ENCODE results near the gene NTM. TPM values are rescaled to one million over a fixed set of nuclear protein-coding genes. Genes with fewer than 3 reads are reported as not detected.
"Not testable (repeated sequence)": the region's sequence is repeated elsewhere in the genome, so short reads cannot be mapped to it uniquely, and the experiment has no call there.

The NTM gene
- total and polyA plus RNA-seq, 2 donors (not counting 3 experiments of a cell fraction or from before 2014, with no cell fraction given), result 1.00 to 1.1 TPM

DNA sequence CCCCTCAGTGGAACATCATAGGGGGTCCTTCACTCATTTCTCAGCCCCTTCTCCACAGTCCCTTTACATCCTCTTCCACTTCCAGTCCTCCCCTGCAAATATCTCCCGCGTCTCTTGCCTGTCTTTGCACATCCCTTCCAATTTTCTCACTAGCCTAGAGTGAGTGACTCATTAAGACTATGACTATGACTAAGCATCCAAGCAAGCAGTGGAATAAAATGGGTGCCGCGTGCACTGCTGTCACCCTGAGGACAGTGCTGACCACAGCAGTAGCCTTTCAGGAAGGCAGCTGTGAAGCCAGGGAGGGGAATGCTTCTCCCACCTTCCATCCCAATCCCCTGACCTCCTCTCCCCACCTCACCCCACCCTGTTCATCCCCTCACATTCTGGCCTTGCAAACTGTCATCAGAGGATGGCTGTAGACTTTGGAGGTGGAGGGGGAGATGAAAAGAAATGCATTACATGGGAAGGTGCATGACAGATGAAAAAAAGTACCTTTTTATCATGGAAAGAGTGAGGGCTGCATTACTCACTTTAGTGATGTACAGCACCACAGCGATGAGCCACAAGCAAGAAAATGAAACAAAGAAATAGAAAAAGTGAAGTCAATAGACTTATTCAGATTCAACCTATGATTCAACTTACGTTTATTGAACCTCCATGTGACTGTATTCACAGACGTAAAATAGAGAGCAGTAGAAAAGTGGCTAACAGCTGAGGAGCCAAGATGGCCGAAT, 948.2 kb downstream of the NTM start:
- Histone ChIP-seq H3K79me2 (ENCODE audit: control insufficient read depth, insufficient read depth, low read length) (no peaks in the 10 kb centered on the region), H3K9ac (replicated peaks; ENCODE audit: extremely low read depth, insufficient read depth, low read length) (no peak overlapping the region), H3K27me3 (ENCODE audit: control insufficient read depth in 2 of 2, insufficient read depth in 2 of 2, low read length in 2 of 2) (no peaks in the 10 kb centered on the region), H3K9me1 (replicated peaks; ENCODE audit: control insufficient read depth, extremely low read depth, insufficient read depth, low read length) (no peaks in the 10 kb centered on the region), H3K36me3 (ENCODE audit: control insufficient read depth in 2 of 2, extremely low read depth in 1 of 2, insufficient read depth in 2 of 2, low read length in 2 of 2) (no peaks in the 10 kb centered on the region), H3K4me3 (replicated peaks in 1 of 3; ENCODE audit: insufficient read depth in 1 of 3, low read depth in 1 of 3, low read length in 3 of 3) (no peak overlapping the region), H3K4me1 (ENCODE audit: control insufficient read depth, extremely low read depth, insufficient read depth, low read length) (no peaks in the 10 kb centered on the region), H3K9me3 (replicated peaks; ENCODE audit: control insufficient read depth, insufficient read depth, low read length) (no peaks in the 10 kb centered on the region), H3K27ac (ENCODE audit: insufficient read depth, low read depth, low read length) (no peak overlapping the region), H2AFZ (ENCODE audit: low read depth, low read length) (no peak overlapping the region), H3K4me2 (ENCODE audit: insufficient read depth, low read length) (no peak overlapping the region), H4K20me1 (replicated peaks; ENCODE audit: control insufficient read depth, extremely low read depth, insufficient read depth, low read length) (no peaks in the 10 kb centered on the region)
- FAIRE-seq (no peak), DNase-seq (ENCODE audit: low read depth, low spot score) (no peak)
- dilution Hi-C loops (cut with MboI; ENCODE audit: extremely low pct_ligation_motif_present, low sequenced_read_pairs) (no loop called here), intact Hi-C loops (cut with micrococcal nuclease) (no loop called here)
- no TSS peak for BruUV-seq (replicated peaks)
- POLR2A ChIA-PET, result no interaction called here
- TF ChIP-seq GATA2 (IDR thresholded peaks at IDR 0.05; ENCODE audit: insufficient read depth, insufficient read length, low read depth, low read length), result no peak
- TF ChIP-seq POLR2A (IDR thresholded peaks at IDR 0.05; ENCODE audit: low read depth, low read length), result no peak
- TF ChIP-seq MYC (IDR thresholded peaks at IDR 0.05; ENCODE audit: low read depth, low read length), result no peak
- no peak for TF ChIP-seq FOS (IDR thresholded peaks at IDR 0.05; ENCODE audit: borderline replicate concordance, insufficient read depth, low read length)
- TF ChIP-seq JUN (IDR thresholded peaks at IDR 0.05; ENCODE audit: borderline replicate concordance, insufficient read depth, insufficient read length, low read depth), result no peak
- TF ChIP-seq, protein P1, sequence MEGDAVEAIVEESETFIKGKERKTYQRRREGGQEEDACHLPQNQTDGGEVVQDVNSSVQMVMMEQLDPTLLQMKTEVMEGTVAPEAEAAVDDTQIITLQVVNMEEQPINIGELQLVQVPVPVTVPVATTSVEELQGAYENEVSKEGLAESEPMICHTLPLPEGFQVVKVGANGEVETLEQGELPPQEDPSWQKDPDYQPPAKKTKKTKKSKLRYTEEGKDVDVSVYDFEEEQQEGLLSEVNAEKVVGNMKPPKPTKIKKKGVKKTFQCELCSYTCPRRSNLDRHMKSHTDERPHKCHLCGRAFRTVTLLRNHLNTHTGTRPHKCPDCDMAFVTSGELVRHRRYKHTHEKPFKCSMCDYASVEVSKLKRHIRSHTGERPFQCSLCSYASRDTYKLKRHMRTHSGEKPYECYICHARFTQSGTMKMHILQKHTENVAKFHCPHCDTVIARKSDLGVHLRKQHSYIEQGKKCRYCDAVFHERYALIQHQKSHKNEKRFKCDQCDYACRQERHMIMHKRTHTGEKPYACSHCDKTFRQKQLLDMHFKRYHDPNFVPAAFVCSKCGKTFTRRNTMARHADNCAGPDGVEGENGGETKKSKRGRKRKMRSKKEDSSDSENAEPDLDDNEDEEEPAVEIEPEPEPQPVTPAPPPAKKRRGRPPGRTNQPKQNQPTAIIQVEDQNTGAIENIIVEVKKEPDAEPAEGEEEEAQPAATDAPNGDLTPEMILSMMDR (IDR thresholded peaks at IDR 0.05; ENCODE audit: extremely low read depth in 1 of 2, insufficient read depth in 1 of 2, low read depth in 1 of 2, low read length in 2 of 2), result no peak
- CTCF ChIA-PET, result no interaction called here

DNA sequence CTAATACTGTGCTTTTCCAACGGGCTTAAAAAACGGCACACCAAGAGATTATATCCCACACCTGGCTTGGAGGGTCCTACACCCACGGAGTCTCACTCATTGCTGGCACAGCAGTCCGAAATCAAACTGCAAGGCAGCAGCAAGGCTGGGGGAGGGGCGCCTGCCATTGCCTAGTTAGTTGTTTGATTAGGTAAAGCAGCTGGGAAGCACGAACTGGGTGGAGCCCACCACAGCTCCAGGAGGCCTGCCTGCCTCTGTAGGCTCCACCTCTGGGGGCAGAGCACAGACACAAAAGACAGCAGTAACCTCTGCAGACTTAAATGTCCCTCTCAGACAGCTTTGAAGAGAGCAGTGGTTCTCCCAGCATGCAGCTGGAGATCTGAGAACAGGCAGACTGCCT, 949.0 kb downstream of the NTM start:
- H3K9ac ChIP-seq (replicated peaks; ENCODE audit: extremely low read depth, insufficient read depth, low read length); H3K27ac ChIP-seq (ENCODE audit: insufficient read depth, low read depth, low read length); dilution Hi-C loops (cut with MboI; ENCODE audit: extremely low pct_ligation_motif_present, low sequenced_read_pairs); H3K36me3 ChIP-seq (ENCODE audit: control insufficient read depth in 2 of 2, extremely low read depth in 1 of 2, insufficient read depth in 2 of 2, low read length in 2 of 2); CTCF ChIA-PET; H3K4me2 ChIP-seq (ENCODE audit: insufficient read depth, low read length); H3K4me1 ChIP-seq (ENCODE audit: control insufficient read depth, extremely low read depth, insufficient read depth, low read length); H2AFZ ChIP-seq (ENCODE audit: low read depth, low read length); H3K9me3 ChIP-seq (replicated peaks; ENCODE audit: control insufficient read depth, insufficient read depth, low read length); H3K4me3 ChIP-seq (replicated peaks in 1 of 3; ENCODE audit: insufficient read depth in 1 of 3, low read depth in 1 of 3, low read length in 3 of 3); BruUV-seq (replicated peaks); intact Hi-C loops (cut with micrococcal nuclease); H4K20me1 ChIP-seq (replicated peaks; ENCODE audit: control insufficient read depth, extremely low read depth, insufficient read depth, low read length); FAIRE-seq; H3K79me2 ChIP-seq (ENCODE audit: control insufficient read depth, insufficient read depth, low read length); POLR2A ChIA-PET; H3K9me1 ChIP-seq (replicated peaks; ENCODE audit: control insufficient read depth, extremely low read depth, insufficient read depth, low read length); DNase-seq (ENCODE audit: low read depth, low spot score); H3K27me3 ChIP-seq (ENCODE audit: control insufficient read depth in 2 of 2, insufficient read depth in 2 of 2, low read length in 2 of 2): not testable (repeated sequence)

Measured in endothelial cell of umbilical vein (primary cell).